ENCODE measurements around the gene TRIM7.

DNA sequence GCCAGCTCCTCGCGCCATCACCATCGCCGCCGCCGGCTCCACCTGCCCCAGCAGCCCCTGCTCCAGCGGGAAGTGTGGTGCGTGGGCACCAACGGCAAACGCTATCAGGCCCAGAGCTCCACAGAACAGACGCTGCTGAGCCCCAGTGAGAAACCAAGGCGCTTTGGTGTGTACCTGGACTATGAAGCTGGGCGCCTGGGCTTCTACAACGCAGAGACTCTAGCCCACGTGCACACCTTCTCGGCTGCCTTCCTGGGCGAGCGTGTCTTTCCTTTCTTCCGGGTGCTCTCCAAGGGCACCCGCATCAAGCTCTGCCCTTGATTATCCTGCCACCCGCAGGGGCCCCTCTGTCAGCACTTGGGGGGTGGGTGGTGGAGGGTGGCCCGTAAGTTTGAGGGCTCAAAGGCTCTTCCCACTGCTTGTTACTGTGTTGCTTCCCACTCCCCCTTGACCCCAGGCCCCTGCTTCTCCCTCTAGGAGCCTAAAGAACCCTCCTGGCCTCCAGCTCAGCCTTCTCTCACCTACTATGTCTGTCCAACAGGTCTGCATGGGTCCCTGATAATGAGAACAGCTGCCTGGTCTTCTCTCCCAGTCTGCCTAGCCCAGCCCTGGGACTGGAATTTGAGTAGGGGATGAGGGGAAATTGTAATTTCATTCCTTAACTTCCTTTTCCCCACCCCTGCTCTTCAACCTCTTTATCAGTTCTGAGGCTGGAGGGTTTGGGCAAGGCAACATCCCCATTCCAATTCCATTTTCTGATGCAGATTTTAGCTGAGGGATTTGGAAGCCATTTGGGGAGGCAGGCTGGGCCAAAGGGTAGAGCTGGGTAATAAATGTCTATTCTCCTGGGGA is 29.7 kb upstream of the TRIM7 start:
- TF ChIP-seq EZH2phosphoT487 (IDR thresholded peaks at IDR 0.05; ENCODE audit: unreplicated experiment), result no peak
- no peak for TF ChIP-seq NANOG (IDR thresholded peaks at IDR 0.05; ENCODE audit: borderline replicate concordance)
- peak; percentile 41; the same call in 1 of the 2 replicates for TF ChIP-seq POLR2AphosphoS5 (IDR thresholded peaks at IDR 0.05; ENCODE audit: low read depth)
- TF ChIP-seq JUNB (IDR thresholded peaks at IDR 0.05; ENCODE audit: unreplicated experiment), result no peak
- no peak for TF ChIP-seq CTCF (conservative IDR thresholded peaks at IDR 0.05; ENCODE audit: low read depth in 2 of 2)
- TF ChIP-seq, protein P1, sequence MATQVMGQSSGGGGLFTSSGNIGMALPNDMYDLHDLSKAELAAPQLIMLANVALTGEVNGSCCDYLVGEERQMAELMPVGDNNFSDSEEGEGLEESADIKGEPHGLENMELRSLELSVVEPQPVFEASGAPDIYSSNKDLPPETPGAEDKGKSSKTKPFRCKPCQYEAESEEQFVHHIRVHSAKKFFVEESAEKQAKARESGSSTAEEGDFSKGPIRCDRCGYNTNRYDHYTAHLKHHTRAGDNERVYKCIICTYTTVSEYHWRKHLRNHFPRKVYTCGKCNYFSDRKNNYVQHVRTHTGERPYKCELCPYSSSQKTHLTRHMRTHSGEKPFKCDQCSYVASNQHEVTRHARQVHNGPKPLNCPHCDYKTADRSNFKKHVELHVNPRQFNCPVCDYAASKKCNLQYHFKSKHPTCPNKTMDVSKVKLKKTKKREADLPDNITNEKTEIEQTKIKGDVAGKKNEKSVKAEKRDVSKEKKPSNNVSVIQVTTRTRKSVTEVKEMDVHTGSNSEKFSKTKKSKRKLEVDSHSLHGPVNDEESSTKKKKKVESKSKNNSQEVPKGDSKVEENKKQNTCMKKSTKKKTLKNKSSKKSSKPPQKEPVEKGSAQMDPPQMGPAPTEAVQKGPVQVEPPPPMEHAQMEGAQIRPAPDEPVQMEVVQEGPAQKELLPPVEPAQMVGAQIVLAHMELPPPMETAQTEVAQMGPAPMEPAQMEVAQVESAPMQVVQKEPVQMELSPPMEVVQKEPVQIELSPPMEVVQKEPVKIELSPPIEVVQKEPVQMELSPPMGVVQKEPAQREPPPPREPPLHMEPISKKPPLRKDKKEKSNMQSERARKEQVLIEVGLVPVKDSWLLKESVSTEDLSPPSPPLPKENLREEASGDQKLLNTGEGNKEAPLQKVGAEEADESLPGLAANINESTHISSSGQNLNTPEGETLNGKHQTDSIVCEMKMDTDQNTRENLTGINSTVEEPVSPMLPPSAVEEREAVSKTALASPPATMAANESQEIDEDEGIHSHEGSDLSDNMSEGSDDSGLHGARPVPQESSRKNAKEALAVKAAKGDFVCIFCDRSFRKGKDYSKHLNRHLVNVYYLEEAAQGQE (IDR thresholded peaks at IDR 0.05; ENCODE audit: unreplicated experiment), result no peak
- TF ChIP-seq EZH2 (IDR thresholded peaks at IDR 0.05; ENCODE audit: low read depth, unreplicated experiment), result no peak
- TF ChIP-seq, protein P2, sequence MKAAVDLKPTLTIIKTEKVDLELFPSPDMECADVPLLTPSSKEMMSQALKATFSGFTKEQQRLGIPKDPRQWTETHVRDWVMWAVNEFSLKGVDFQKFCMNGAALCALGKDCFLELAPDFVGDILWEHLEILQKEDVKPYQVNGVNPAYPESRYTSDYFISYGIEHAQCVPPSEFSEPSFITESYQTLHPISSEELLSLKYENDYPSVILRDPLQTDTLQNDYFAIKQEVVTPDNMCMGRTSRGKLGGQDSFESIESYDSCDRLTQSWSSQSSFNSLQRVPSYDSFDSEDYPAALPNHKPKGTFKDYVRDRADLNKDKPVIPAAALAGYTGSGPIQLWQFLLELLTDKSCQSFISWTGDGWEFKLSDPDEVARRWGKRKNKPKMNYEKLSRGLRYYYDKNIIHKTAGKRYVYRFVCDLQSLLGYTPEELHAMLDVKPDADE (IDR thresholded peaks at IDR 0.05), result no peak
- TF ChIP-seq CREB1 (CRISPR knock-in tag; IDR thresholded peaks at IDR 0.05; ENCODE audit: low read depth), result no peak
- TF ChIP-seq ZNF331 (CRISPR knock-in tag; IDR thresholded peaks at IDR 0.05; ENCODE audit: low read depth), result no peak
- no peak for TF ChIP-seq STAT1 (IDR thresholded peaks at IDR 0.05; ENCODE audit: unreplicated experiment)
- no peak for TF ChIP-seq ZNF114 (CRISPR knock-in tag; IDR thresholded peaks at IDR 0.05)
